Fibroblast of lung (primary cell): ENCODE results near the gene STARD8. TPM values are rescaled to one million over a fixed set of nuclear protein-coding genes. Genes with fewer than 3 reads are reported as not detected.

ENCODE experiments used
- DNase-seq, 2 donors: peaks; one replicate each; pipeline versions ENCODE4 v3.0.0 to v3.0.0-alpha.2; 2010; ENCODE audit warnings: low read depth in 2 of 2
- H2AFZ ChIP-seq: 2 replicates; pipeline ENCODE4 v1.5.1; 2012; ENCODE audit warnings: low read length, control low read depth, inconsistent platforms
- H3K27ac ChIP-seq: 2 replicates; pipeline ENCODE4 v1.5.1; 2011; ENCODE audit warnings: low read length, control low read depth; ENCODE audit not compliant: insufficient read depth
- H3K27me3 ChIP-seq: 2 replicates; pipeline ENCODE4 v1.5.1; 2011; ENCODE audit warnings: mild to moderate bottlenecking, low read length; ENCODE audit not compliant: control insufficient read depth, insufficient read depth
- H3K36me3 ChIP-seq: 2 replicates; pipeline ENCODE4 v1.5.1; 2011; ENCODE audit warnings: low read length; ENCODE audit not compliant: control insufficient read depth, insufficient read depth
- H3K4me1 ChIP-seq: 2 replicates; pipeline ENCODE4 v1.5.1; 2011; ENCODE audit warnings: low read length; ENCODE audit not compliant: control insufficient read depth, insufficient read depth; ENCODE audit errors: extremely low read depth
- H3K4me2 ChIP-seq: 2 replicates; pipeline ENCODE4 v1.5.1; 2011; ENCODE audit warnings: low read length, control low read depth; ENCODE audit not compliant: insufficient read depth; ENCODE audit errors: extremely low read depth
- H3K4me3 ChIP-seq, 4 experiments: fragments of 200-600 bp in 1 of 4; sonication (generic) in 1 of 4; replicated peaks in 1 of 4; 2 replicates each; pipeline ENCODE4 v1.5.1; 2011 to 2016; ENCODE audit warnings: low read length in 4 of 4, low read depth in 3 of 4, mild to moderate bottlenecking in 3 of 4, control low read depth in 2 of 4, inconsistent platforms in 1 of 4, mixed read lengths in 1 of 4; ENCODE audit not compliant: insufficient read depth in 1 of 4; ENCODE audit errors: control extremely low read depth in 1 of 4
- H3K79me2 ChIP-seq: 2 replicates; pipeline ENCODE4 v1.5.1; 2012; ENCODE audit warnings: mild to moderate bottlenecking, low read length, inconsistent platforms; ENCODE audit not compliant: control insufficient read depth, insufficient read depth
- H3K9ac ChIP-seq: 2 replicates; pipeline ENCODE4 v1.5.1; 2011; ENCODE audit warnings: mild to moderate bottlenecking, low read length, control low read depth; ENCODE audit not compliant: insufficient read depth
- H3K9me3 ChIP-seq: 2 replicates; pipeline ENCODE4 v1.5.1; 2012; ENCODE audit warnings: low read depth, low read length; ENCODE audit not compliant: control insufficient read depth, insufficient read depth
- H4K20me1 ChIP-seq: 2 replicates; pipeline ENCODE4 v1.5.1; 2011; ENCODE audit warnings: low read length; ENCODE audit not compliant: control insufficient read depth, insufficient read depth; ENCODE audit errors: extremely low read depth
- CTCF ChIP-seq, 2 donors: IDR thresholded peaks in 1 of 2; conservative IDR thresholded peaks in 1 of 2; 1 replicate in 1 of 2; 2 replicates in 1 of 2; pipeline ENCODE4 v1.5.1; 2011 to 2012; ENCODE audit warnings: low read length in 2 of 2, control low read depth in 1 of 2, inconsistent platforms in 1 of 2, low read depth in 1 of 2, mild to moderate bottlenecking in 1 of 2
- EZH2 ChIP-seq: IDR thresholded peaks from 2 replicates; pipeline ENCODE4 v1.5.1; 2012; ENCODE audit warnings: low read length, control low read depth, mild to moderate bottlenecking; ENCODE audit errors: missing control alignments
- polyA plus RNA-seq, 2 donors: library from polyadenylated mRNA; depleted of rRNA in 1 of 2; stranded (reverse) in 1 of 2; unstranded in 1 of 2; fragments of >200 nt; gene quantifications; 2 replicates each; pipeline ENCODE4 v1.2.1, GENCODE V29; 2011 to 2012; ENCODE audit warnings: missing spikeins in 1 of 2
- total RNA-seq: library from RNA; depleted of rRNA; stranded (reverse); fragments of >200 nt; gene quantifications from 2 replicates; pipeline ENCODE4 v1.2.1, GENCODE V29; 2014

Gene STARD8
- total and polyA plus RNA-seq, 2 donors (not counting 1 experiment from before 2014, with no cell fraction given): 0.76 to 1.5 TPM

- no peaks in the 10 kb centered on the region for H3K36me3 ChIP-seq
- no peak overlapping the region for H3K4me2 ChIP-seq
- no peak overlapping the region for H2AFZ ChIP-seq
- H3K9me3 ChIP-seq: no peaks in the 10 kb centered on the region
- no peak for DNase-seq
- H3K9ac ChIP-seq: no peak overlapping the region
- H3K79me2 ChIP-seq: no peaks in the 10 kb centered on the region
- H3K27ac ChIP-seq: no peak overlapping the region
- no peaks in the 10 kb centered on the region for H3K27me3 ChIP-seq
- no peak overlapping the region for H3K4me3 ChIP-seq
- TF ChIP-seq CTCF (conservative IDR thresholded peaks at IDR 0.05 in 1 of 2, IDR thresholded peaks at IDR 0.05 in 1 of 2; ENCODE audit: low read depth in 1 of 2, low read length in 2 of 2) (no peak), EZH2 (no peak)
- H3K4me1 ChIP-seq: no peaks in the 10 kb centered on the region
- H4K20me1 ChIP-seq: no peaks in the 10 kb centered on the region
Measured at GRCh38 chrX:68761086-68761485, 113.6 kb downstream of the STARD8 start.

DNA sequence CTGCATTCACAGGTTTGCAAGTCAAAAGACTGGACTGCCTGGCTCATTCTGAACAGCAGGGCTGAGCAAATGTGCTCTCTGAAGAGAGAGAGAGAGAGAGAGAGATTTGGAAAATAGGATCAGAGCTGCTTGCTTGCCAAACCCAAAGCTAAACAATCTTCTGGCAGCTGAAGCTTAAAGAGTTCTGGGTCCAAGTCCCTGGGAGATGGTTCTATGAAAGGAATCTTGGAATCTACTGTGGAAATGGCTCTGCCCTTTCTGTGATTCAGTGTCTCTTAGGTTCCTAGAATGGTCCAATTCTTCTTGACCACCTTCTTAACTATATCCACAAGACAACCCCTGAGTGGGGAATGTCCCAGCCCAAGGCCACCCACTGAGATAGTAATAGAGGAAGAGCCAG lies 115.3 kb downstream of the STARD8 start:
- Histone ChIP-seq H4K20me1 (no peaks in the 10 kb centered on the region), H2AFZ (no peak overlapping the region), H3K27me3 (no peaks in the 10 kb centered on the region), H3K79me2 (no peaks in the 10 kb centered on the region), H3K4me3 (no peak overlapping the region), H3K9ac (no peak overlapping the region), H3K27ac (no peak overlapping the region), H3K9me3 (no peaks in the 10 kb centered on the region), H3K4me2 (no peak overlapping the region), H3K36me3 (no peaks in the 10 kb centered on the region), H3K4me1 (no peaks in the 10 kb centered on the region)
- no peak for DNase-seq
- TF ChIP-seq EZH2 (no peak), CTCF (conservative IDR thresholded peaks at IDR 0.05 in 1 of 2, IDR thresholded peaks at IDR 0.05 in 1 of 2; ENCODE audit: low read depth in 1 of 2, low read length in 2 of 2) (no peak)

GRCh38 chrX:68763481-68763880 lies 116.0 kb downstream of the STARD8 start:
- TF ChIP-seq CTCF (conservative IDR thresholded peaks at IDR 0.05 in 1 of 2, IDR thresholded peaks at IDR 0.05 in 1 of 2; ENCODE audit: low read depth in 1 of 2, low read length in 2 of 2) (no peak), EZH2 (no peak)
- Histone ChIP-seq H4K20me1 (no peaks in the 10 kb centered on the region), H3K4me1 (no peaks in the 10 kb centered on the region), H3K79me2 (no peaks in the 10 kb centered on the region), H3K27ac (no peak overlapping the region), H3K27me3 (no peaks in the 10 kb centered on the region), H2AFZ (no peak overlapping the region), H3K9ac (no peak overlapping the region), H3K4me3 (no peak overlapping the region), H3K4me2 (no peak overlapping the region), H3K36me3 (no peaks in the 10 kb centered on the region), H3K9me3 (no peaks in the 10 kb centered on the region)
- no peak for DNase-seq

Other genes starting within 250 kb of the STARD8 start
- 8.3 and 8.5 TPM in 2 replicates for gene OPHN1, start 214.2 kb upstream of the STARD8 start, total RNA-seq
- 2.9 and 3.9 TPM in 2 replicates for gene OPHN1, start 214.2 kb upstream of the STARD8 start, polyA plus RNA-seq
- gene YIPF6, start 148.6 kb upstream of the STARD8 start, total RNA-seq: 21.1 and 28.7 TPM in 2 replicates
- gene YIPF6, start 148.6 kb upstream of the STARD8 start, polyA plus RNA-seq: 12.4 and 25.8 TPM in 2 replicates
- 41.1 and 43.4 TPM in 2 replicates for gene EFNB1, start 181.4 kb downstream of the STARD8 start, total RNA-seq
- 12.6 and 16.4 TPM in 2 replicates for gene EFNB1, start 181.4 kb downstream of the STARD8 start, polyA plus RNA-seq